MV-4-11 (cell line): ENCODE data around the gene IGSF8.

ENCODE experiments used
- DNase-seq: peaks from one replicate; lab custom pipeline; 2025; lab: John Stamatoyannopoulos, UW

The IGSF8 gene

DNA sequence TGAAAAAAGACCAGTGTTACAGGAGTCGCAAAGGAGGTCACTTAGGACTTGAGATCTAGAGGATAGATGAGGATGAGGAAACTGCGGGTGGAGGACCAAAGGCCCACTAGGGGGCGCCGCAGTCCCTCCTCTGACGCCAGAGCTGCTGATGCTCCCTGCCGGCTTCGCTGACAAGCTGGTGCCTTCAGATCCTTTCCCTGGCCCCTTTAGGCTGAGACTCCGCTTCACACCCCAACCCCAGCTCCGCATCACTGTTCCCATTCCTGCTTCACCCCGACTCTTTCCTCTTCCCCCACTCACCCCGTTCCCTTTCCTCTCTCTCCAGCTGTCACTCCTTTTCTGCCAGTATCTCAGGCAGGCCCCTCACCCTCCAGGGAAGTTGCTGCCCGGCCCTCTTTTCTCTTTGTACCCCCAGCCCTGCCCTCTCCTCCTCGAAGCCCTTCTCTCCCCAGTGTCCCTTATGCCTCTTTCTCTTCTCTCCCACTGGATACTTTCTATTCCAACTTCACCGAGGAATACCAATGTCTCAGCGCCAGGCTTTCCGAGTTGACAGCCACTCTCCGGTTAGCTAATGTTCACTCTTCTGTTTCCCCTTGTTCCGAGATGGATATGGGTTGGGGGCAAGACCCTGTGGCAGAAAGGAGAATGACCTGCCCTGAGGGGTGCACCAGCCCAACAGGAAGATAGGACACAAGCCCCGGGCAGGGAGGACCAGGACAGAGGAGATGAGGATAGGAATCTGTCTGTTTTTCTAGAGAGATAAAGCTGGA is 12.5 kb downstream of the IGSF8 start:
- DNase-seq, result peak; percentile 65

DNA sequence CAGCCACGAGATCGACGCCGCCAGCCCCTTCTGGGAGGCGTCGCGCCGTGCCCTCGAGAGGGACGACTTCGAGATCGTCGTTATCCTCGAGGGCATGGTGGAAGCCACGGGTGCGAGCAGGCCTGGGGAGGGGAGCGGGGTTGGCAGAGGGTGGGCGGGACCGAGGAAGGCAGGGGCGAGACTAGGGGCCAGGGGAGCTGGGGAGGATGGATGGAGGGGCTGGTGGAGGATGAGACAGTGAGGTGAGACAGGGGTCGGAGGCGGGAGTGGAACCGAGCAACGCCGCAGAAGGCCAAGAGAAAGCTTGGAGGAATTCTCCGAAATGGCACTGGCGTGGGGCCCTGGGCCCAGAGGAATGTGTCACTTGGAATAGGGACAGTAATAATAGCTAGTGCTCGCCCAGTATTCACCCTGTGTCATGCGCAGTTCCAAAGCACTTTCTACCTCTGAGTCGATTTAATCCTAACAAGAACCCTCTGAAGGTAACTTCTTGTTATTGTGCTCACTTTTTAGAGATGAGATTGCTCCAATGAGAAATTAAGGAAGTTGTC is 13.6 kb downstream of the IGSF8 start:
- DNase-seq, result no peak

- DNase-seq, result no peak
These were observed 14.2 kb downstream of the IGSF8 start for GRCh38 chr1:160083968-160084770.

- DNase-seq, result no peak
These were observed 15.5 kb downstream of the IGSF8 start for GRCh38 chr1:160082926-160083325.

DNA sequence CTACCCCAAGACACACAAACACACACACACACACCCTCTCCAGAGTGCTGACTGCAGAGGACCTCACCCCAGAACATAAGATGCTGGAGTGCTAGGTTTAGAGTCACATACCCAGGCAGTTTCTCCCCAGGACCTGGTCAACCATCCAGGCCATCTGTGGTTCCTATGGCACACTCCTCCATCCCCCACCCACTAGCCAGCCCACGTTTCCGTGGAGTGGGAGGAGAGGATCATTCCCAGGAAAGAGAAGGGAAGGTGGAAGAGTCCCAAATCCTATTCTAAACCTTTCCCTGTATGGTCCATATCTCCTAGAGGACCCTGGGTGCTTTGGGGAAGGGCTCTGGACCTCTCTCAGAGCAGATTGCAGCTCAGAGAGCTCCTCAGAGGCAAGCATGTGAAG is 15.9 kb downstream of the IGSF8 start:
- DNase-seq, result no peak

DNA sequence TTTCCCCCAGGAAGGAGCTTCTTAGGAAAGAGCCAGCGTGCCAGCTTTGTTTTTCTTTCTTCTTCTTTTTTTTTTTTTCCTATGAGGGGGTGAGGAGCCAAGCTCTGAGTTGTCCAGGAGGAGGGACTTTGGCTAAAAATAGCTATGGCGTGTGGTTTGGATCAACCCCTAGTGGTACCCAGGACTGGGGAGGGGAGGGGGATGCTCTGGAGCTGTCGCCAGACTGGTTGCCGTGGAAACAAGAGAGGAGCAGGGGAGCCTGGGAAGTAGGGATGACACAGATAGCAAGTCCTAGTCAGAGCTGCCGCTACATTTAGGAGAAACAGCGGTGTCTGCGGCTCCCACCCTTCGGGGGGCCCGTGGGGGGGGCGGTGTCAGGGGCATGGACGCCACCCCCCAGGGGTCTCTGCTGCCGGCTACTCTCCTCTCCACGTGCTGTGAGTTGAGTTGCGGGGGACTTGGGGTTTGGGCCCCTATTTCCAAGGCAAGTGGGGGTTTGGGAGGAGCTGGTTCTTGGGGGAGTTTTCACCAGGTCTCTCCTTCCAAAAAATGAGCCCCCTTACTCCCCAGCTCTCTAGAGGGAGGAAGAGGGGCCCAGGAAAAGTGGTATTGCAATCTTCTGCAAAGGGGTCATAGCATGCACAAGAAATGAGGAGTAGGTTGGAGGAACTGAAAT is 17.0 kb downstream of the IGSF8 start, which contains the start of gene KCNJ9:
TSS of gene KCNJ9 (plus strand) at position 278 of the 676 bp plus-strand sequence. CDS start 2,493 bp downstream, outside the sequence.
- DNase-seq, result no peak

- DNase-seq, result no peak
These were observed 17.9 kb downstream of the IGSF8 start for GRCh38 chr1:160080381-160081100.

DNA sequence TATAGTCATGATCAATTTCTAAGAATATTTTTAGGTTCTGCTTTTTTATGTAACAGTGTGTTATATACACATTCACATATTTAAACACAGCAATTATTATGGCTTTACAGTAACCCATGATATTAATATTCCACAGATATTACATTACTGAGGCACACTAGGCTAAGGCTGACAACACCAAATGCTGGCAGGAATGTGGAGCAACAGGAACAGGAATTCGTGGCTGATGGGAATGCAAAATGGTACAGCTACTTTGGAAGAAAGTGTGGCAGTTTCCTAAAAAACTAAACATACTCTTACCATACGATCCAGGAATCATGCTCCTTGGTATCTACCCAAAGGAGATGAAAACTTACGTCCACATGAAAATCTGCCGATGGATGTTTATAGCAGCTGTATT is 19.0 kb downstream of the IGSF8 start:
- no peak for DNase-seq

DNA sequence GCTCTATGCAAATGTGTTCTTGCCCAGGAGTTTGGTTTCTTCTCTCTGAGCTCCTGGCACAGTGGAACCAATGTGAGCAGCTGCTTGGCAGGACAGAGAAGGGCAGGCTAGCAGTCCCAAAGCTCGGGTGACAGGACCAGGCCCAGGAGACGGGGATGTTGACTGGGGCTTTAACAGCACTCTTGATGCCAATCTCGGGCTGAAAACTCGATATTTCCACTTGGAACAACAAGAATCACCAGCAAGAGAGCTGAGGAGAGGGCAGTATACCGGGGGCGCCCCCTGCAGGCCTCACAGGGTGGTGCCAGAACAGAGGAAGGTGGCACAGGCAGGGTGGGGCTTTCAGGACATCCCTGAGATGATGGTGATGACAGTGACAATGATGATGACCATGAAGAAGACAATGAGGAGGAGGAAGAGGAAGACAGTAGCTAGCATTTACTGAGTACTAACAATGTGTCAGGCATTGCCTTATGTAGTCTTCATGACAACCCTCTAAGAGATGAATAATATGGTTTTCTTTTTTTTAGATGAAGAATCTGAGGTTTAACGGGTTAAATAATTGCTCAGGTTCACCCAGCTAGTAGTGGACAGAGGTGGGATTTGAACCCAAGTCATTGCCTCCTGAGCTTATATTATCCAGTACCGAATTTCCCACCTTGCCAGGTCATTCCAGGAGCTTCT is 19.8 kb downstream of the IGSF8 start:
- DNase-seq, result peak; percentile 29

DNA sequence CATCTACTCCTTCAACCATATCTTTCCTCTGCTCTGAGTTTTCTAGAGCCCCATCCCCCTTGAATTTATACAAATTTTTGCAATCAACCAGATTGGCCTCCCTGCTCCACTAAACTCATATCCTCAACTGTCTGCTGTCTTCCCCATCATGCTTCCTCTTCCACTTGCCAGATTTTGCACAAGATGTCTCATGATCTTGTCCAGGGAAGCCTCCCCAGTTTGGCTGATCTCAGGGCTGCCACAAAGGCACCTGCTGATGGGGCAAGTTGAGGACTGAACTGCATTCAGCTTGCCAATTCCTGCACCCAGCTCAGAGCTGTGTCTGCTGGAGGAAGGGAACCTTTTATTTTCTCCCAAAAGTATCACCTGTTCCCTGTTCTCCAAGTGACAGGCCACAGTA is 20.9 kb downstream of the IGSF8 start:
- peak; percentile 37 for DNase-seq

DNA sequence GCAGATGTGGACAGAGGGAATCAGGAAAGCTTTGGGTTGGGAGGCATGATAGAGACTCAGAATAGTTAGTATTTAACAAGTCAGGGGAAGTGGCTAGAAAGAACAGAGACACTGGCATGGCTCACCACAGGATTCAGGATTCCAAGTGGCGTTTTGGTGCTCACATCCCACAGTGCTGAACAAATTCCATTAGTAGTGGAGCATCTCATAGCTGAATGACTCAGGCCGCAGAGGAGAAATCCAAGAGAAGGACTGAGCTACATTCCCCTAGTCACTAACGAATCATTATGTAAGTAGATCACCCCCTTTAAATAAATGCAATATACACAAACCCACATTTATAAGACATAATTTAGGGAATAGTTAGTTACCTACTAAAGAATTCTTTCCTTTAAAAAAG is 22.1 kb downstream of the IGSF8 start:
- no peak for DNase-seq

DNA sequence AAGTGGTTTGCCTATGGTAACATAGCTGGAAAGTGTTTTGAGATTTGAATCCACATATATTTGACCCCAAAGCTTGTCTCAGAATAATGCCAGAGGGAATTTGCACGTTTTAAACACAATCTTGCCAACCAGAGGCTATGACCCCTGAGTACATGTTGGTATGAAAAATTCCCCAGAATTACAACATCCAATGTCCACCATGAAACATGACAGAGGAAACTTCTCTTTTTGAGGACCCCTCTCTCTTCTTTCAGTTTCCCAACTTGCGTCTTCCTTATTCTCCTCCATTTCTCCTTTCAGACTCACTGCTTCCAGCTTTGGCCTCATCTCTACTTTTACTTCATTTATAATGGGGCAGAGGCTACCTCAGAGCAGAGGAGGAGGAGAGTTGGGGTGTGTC is 22.6 kb downstream of the IGSF8 start:
- DNase-seq, result peak; percentile 32

GRCh38 chr1:160074865-160075264 is 23.6 kb downstream of the IGSF8 start:
- DNase-seq, result no peak

DNA sequence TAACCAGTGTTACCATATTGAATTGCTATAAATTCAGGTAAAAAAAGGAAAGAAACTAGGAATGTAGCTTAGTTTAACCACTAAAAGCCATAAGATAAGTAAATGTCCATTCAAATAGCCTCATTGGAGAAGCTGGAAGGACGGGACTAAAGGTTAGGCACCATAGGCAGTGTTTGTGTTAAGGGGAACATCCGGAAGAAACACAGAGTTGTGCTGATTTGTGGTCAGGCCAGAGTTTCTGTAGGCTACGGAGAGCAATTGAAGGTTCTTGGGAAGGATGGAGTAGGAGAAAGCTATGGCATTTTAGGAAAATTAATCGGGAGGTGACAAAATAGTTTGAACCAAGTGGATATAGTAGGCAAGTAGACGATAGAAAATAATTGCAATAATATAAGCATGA is 27.1 kb downstream of the IGSF8 start:
- no peak for DNase-seq

DNA sequence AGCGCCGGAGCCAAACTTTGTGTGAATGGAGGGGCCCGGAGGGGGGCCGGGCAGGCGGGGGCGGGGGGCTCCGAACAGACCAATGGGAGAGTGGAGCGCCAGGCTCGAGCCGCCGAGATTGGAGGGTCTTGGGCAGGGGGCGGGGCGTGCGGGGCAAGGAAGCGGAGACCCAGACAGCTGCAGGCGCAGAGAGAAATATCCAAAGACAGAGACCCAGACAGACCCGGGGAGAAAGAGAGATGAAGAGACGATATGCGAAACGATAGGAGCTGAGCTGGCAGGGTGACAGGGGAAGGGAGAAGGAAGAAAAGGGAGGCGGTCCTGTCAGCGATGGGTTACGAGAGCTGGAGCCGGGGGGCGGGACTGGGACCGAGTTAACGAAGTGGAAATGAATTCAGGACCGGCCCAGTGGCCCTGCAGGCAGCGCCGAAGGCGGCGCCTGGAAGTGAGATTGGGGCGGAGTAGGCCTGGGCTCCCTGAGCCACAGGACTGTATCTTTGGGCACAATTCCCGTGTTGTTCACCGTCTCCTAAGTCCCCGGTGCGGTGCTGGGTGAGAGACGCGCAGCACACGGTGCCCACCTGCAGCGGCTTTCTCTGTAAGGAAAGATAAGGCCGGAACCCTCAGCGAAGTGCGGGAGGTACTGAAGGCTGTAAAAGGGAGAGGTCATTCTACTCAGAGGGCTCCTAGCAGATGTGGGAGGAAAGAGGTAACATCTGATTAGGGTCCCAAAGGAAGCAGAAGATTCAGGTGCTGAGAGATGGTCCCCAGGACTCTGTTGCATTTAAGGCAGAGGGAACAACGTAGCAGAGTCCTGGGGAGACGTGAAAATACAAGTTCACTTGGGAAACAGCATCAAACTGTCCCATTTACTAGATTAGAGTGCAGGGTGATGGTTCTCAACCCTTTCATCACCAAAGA is 27.9 kb downstream of the IGSF8 start:
- DNase-seq, result no peak

DNA sequence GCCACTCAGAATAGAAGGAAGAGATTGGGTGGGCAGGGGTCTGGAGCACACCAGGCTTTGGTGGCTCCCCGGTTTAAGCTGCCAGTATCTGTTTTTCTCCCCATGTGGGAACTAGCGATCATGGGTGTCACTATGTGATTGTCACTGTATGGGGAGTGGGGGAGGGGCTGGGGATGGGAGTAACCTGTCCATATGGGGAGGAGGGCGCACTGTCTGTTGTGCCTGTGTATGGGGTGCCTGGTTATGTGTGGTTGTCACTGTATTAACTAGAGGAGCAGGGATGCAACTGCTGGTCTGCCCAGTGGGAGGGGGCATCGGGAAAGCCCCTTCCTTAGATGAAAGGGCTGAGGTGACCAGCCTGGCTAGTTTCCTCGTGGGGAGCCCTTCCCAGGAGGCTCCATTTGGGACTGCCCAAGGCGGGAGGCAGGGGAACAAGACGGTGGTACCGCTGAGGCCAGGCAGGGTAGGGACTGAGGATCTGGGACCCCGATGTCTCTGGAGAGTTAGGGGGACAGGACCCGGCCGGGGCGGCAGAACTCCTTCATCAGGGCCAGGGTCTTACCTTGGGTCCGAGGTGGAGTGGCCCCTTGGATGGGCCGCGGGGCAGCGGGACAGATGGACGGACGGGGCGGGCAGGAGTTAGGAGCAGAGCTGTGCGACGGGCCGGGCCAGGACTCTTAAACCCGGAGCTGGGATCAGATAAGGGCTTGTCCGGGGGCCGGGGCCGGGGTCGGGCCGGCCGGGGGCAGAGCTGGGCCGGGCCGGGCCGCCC is 28.8 kb downstream of the IGSF8 start, which contains the start of gene KCNJ10:
TSS of gene KCNJ10 (minus strand) at position 701 of the 772 bp plus-strand sequence. CDS start 27,628 bp downstream, outside the sequence.
- DNase-seq, result no peak

DNA sequence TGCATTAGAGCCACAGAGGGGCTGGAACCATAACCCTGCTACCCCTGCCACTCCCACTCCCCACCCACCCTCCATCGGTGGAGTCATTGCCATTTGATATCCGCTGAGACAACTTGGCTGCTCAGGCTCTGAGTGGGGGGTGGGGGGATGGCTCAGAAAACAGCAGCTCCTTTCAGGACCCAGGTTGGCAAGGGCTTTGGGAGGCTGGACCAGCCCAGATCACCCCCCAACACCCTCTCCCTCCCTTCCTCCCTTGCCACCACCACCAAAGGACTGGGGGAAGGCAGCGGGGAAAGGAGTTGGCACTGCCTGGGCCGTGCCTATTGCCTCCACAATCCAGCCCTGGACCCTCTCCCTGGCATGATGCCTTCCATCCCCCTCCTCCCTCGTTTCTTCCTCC is 30.2 kb downstream of the IGSF8 start:
- DNase-seq, result no peak

GRCh38 chr1:160066829-160067745 is 31.3 kb downstream of the IGSF8 start:
- no peak for DNase-seq
